AG09309 (cell line): ENCODE measurements around the gene NATD1.

Experiments
- DNase-seq: peaks from one replicate; pipeline ENCODE4 v3.0.0-alpha.2; 2010; ENCODE audit warnings: low read depth
- H3K4me3 ChIP-seq: 2 replicates; pipeline ENCODE4 v1.5.1; 2011; ENCODE audit warnings: mild to moderate bottlenecking, low read depth, low read length, moderate library complexity; ENCODE audit not compliant: control insufficient read depth
- CTCF ChIP-seq: IDR thresholded peaks from 2 replicates; pipeline ENCODE4 v1.5.1; 2011; ENCODE audit warnings: mild to moderate bottlenecking, low read depth, low read length, inconsistent platforms; ENCODE audit not compliant: insufficient read depth, control insufficient read depth; ENCODE audit errors: missing control alignments

NATD1 gene

GRCh38 chr17:21275047-21275578 is 21.9 kb upstream of the NATD1 start:
- no peak for DNase-seq
- TF ChIP-seq CTCF = no peak
- H3K4me3 ChIP-seq = peak overlapping the region; percentile 59

DNA sequence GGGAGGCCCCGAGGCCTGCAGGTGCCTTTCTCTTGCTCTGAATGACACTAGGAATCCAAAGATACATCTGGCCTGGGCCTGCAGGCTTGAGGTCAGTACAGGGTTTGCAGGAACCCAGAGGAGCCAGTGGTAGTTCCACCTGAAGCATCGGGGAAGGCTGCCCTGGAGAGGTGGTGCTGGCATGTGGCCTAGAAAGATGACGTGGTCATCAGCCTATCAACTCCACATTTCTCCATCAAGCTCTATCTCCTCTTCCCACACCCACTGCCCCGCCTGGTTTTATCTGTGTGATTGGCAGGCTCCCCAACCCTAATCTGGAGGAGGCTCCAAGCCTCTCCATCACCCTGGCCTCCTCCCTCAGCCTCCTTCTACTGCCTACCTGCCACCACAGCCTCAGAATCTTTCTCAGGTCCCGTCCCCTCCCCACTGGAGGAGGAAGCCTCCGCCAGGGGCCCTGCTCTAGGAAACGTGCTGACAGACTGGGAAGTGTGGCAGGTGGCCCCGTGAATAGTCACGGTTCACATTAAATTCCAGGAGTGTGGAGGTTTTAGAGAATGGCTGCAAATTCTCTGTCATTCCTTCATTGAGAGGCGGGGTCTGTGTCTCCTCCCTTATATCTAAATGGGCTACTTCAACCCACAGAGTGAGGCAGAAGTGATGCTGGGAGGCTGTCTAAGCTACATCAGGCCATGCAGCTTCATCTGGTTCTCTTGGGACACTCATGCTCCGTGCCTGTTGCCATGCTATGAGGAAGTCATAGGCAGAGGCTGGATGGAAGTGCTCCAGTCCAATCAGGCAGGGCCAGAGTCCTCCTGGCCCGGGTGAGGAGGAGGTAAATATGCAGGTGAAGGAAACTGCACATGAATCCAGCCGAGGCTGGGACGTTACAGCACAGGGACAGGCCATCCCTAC is 19.9 kb upstream of the NATD1 start:
- TF ChIP-seq CTCF = no peak
- no peak for DNase-seq

DNA sequence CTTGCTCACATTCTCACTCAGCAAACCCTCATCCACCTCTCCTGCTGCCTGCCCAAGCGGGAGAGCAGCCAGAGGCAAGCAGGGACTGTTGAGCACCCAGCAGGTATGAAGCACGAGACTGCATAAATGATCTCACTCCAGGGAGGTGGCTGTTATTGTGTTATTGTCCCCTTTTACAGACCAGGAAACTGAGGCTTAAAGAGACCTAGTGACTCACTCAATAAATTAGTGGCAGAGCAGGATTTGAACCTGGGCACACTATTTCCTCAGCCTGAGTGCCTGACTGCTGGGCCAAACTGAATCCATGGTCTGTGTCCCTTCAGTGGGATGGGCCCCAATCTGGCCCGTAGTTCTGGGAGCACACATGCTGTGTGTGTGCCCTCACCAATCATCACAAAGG is 19.0 kb upstream of the NATD1 start:
- TF ChIP-seq CTCF = no peak
- H3K4me3 ChIP-seq = no peak overlapping the region
- no peak for DNase-seq

More for the DNA sequence above, 19.9 kb upstream of the NATD1 start:
- no peak overlapping the region for H3K4me3 ChIP-seq

GRCh38 chr17:21271454-21272183 is 18.4 kb upstream of the NATD1 start:
- no peak overlapping the region for H3K4me3 ChIP-seq
- TF ChIP-seq CTCF = no peak
- DNase-seq = no peak

DNA sequence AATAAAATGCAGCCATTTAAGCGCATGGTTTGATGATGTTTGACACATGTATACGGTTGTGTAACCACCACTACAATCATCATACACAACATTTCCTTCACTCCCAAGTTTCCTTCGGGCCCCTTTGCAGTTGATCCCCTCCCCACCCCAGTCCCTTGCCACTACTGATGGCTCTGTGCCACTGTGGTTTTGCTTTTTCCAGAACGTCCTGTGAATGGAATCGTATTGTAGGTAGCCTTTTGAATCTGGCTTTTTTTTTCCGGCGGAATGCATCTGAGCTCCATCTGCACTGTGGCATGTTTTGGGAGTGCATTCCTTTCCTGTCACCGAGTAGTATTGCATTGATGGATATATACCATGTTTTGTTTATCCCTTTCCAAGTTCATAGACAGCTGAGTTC is 16.2 kb upstream of the NATD1 start:
- no peak for TF ChIP-seq CTCF

DNA sequence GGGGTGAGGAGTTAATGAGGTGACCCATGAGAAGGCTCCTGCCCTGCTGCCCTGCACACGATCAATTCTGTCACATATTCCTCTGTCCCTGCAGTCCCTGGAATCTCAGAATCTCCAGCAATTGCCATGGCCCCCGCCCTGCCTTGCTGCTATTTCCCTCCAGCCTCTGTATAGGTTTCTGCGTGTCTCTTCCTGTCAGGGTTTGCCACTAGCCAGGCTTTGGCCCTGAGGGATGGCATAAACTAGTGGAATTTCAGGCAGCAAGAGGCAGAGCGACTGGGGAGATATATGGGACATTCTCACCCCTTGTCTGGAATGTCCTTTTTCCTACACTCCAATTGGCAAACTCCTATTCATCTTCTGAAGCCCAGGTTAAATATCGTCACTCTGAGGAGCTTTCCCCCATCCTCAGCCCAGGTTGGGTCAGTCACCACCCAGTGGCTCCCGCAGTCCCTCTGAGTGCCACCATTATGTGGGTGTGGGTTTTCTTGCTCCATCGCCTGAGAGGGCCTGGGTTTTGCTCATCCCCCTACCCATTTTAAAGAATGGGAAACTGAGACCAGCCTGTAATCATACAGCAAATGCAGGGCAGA is 15.5 kb upstream of the NATD1 start:
- no peak for TF ChIP-seq CTCF
- H3K4me3 ChIP-seq = no peak overlapping the region
- DNase-seq = no peak

More for the DNA sequence above, 16.2 kb upstream of the NATD1 start:
- H3K4me3 ChIP-seq = no peak overlapping the region
- no peak for DNase-seq
